AG04450 (cell line): ENCODE data around the gene PLA2G4C. TPM values are rescaled to one million over a fixed set of nuclear protein-coding genes. Genes with fewer than 3 reads are reported as not detected.

Source experiments
- CTCF ChIA-PET: fragments of 300-600, 350-600 bp; formaldehyde crosslinking; extraction: SDS; loops from one replicate; lab custom pipeline; 2022; ENCODE audit warnings: antibody characterized with exemption, inconsistent platforms; lab: Charles Lee
- POLR2A ChIA-PET: fragments of 350-600 bp; formaldehyde crosslinking; extraction: SDS; loops from one replicate; lab custom pipeline; 2021; ENCODE audit warnings: antibody characterized with exemption, inconsistent platforms; lab: Yijun Ruan, JAX
- DNase-seq: peaks from one replicate; pipeline ENCODE4 v3.0.0-alpha.2; 2011; ENCODE audit warnings: low read depth, low spot score
- H3K27ac ChIP-seq: one replicate; pipeline ENCODE4 v1.5.1; 2012; ENCODE audit warnings: low read depth, low read length, control low read depth
- H3K27me3 ChIP-seq: one replicate; pipeline ENCODE4 v1.6.0; 2012; ENCODE audit warnings: low read length; ENCODE audit not compliant: control insufficient read depth, insufficient read depth
- H3K4me3 ChIP-seq: 2 replicates; pipeline ENCODE4 v1.5.1; 2011; ENCODE audit warnings: mild to moderate bottlenecking, low read depth, low read length, control low read depth
- H3K9me3 ChIP-seq: 2 replicates; pipeline ENCODE4 v1.5.1; 2012; ENCODE audit warnings: low read length; ENCODE audit not compliant: control insufficient read depth, insufficient read depth
- polyA plus RNA-seq: library from polyadenylated mRNA; depleted of rRNA; stranded (reverse); fragments of >200 nt; gene quantifications from 2 replicates; pipeline ENCODE4 v1.2.3, GENCODE V29; 2011
- TF ChIP-seq, protein P1 (sequence below): IDR thresholded peaks from 2 replicates; pipeline ENCODE4 v1.5.1; 2011; ENCODE audit warnings: low read depth, low read length, control low read depth, inconsistent platforms

The PLA2G4C gene
- polyA plus RNA-seq, 1 experiment, result 8.0 TPM

DNA sequence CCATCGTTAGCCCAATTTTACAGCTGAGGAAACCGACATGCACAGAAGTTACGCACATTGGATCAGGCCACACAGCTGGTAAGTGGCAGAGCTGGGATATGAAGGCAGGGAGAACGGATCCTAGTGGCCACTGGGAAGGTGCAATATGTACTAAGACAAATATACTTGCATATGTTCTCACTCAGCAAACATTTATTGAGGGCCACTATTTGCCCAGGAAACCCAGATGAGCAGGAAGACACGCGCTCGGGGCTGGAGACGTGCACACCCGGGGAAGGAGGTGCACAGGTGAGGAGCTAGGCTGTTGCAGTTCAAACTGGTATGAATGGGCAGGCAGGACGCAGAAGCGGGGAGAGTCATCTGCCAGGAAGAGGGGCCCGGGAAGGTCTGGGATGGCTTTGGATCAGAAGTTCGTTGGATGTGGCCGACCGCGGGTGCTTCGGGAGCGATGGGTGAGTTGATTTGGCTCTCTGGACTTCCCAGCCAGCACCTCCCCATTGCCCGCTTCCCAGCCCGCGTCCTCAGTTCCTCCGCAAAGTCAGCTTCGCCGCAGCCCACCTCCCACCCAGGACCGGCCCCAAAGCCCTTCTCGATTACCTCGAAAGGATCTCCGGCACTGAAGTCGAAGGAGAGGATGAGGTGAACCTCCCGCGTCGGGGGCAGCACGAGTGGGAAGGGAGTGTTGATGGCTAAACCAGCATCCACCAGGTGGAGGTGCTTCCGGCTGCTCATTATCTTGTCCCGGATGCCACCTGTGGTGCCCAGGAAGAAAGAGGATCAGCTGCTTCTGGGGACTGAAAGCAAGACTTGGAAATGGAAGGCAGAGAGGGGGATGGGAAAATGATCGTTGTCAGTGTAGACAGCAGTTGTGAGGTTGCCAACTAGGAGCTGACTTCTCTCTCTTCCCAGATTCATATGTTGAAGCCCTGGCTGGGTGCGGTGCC is 48.9 kb downstream of the PLA2G4C start:
- no peak overlapping the region for H3K4me3 ChIP-seq
- peaks cover 2% of the 10 kb centered on the region for H3K27me3 ChIP-seq
- CTCF ChIA-PET, result no interaction called here
- no peak overlapping the region for H3K27ac ChIP-seq
- DNase-seq, result no peak
- TF ChIP-seq, protein P1, sequence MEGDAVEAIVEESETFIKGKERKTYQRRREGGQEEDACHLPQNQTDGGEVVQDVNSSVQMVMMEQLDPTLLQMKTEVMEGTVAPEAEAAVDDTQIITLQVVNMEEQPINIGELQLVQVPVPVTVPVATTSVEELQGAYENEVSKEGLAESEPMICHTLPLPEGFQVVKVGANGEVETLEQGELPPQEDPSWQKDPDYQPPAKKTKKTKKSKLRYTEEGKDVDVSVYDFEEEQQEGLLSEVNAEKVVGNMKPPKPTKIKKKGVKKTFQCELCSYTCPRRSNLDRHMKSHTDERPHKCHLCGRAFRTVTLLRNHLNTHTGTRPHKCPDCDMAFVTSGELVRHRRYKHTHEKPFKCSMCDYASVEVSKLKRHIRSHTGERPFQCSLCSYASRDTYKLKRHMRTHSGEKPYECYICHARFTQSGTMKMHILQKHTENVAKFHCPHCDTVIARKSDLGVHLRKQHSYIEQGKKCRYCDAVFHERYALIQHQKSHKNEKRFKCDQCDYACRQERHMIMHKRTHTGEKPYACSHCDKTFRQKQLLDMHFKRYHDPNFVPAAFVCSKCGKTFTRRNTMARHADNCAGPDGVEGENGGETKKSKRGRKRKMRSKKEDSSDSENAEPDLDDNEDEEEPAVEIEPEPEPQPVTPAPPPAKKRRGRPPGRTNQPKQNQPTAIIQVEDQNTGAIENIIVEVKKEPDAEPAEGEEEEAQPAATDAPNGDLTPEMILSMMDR, result no peak
- POLR2A ChIA-PET, result no interaction called here
- H3K9me3 ChIP-seq, result no peaks in the 10 kb centered on the region

DNA sequence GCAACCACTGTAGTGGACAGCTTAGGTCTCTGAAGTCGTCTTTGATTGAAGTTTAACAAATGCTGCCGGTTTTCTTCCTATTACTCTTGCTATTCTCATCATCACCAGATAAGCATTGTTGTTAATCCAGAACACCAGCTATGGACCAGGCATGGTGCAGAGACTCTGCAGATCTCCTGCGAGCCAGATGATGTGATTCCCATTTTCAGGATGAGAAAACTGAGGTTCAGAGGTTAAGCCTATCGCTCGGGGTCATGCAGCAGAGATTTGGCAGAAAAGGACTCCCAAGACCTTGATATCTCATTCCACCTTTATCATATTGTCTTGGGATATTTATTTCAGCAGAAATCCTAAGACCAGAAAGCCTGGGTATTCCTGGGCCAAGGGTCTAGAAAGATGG is 50.2 kb downstream of the PLA2G4C start:
- ChIA-PET POLR2A (no interaction called here), CTCF (no interaction called here)
- TF ChIP-seq, protein P1, result no peak
- H3K9me3 ChIP-seq, result no peaks in the 10 kb centered on the region
- H3K4me3 ChIP-seq, result no peak overlapping the region
- peaks cover 2% of the 10 kb centered on the region for H3K27me3 ChIP-seq
- H3K27ac ChIP-seq, result no peak overlapping the region
- no peak for DNase-seq

DNA sequence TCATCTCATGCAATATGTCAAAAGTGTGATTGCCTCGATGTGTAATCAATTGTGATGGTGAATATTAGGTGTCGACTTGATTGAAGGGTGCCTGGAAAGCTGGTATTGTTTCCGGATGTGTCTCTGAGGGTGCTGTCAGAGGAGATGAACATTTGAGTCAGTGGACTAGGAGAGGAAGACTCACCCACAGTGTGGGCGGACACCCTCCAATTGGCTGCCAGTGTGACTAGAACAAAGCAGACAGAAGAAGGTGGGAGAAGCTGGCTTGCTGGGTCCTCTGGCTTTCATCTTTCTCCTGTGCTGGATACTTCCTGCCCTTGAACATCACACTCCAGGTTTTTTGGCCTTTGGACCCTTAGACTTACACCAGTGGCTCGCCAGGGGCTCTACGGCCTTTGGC is 51.3 kb downstream of the PLA2G4C start:
- no peak overlapping the region for H3K4me3 ChIP-seq
- CTCF ChIA-PET, result no interaction called here
- TF ChIP-seq, protein P1, result no peak
- POLR2A ChIA-PET, result no interaction called here
- H3K27me3 ChIP-seq, result peaks cover 6% of the 10 kb centered on the region
- no peak for DNase-seq
- no peak overlapping the region for H3K27ac ChIP-seq
- H3K9me3 ChIP-seq, result no peaks in the 10 kb centered on the region

DNA sequence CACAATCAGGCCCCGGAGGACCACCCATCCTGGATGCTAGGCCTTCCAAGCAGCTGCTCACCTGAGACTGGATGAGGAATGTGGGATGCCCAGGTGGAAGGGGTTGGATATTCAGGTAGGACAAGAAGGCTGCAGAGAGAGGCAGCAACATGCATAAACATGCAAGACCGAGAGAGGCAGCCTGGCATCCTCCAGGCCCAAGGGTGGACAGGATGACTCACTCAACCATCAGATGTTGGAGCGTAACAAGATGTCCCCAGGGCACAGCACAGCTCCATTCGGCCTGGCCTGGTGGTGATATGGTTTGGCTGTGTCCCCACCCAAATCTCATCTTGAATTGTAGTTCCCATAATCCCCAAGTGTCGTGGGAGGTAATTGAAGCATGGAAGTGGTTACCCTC is 56.8 kb downstream of the PLA2G4C start:
- DNase-seq, result no peak
- H3K4me3 ChIP-seq, result no peak overlapping the region
- ChIA-PET POLR2A (no interaction called here), CTCF (no interaction called here)
- no peak overlapping the region for H3K27ac ChIP-seq
- TF ChIP-seq, protein P1, result no peak
- peaks cover 5% of the 10 kb centered on the region; the same call in 1 of the 2 replicates for H3K9me3 ChIP-seq
- peaks cover 5% of the 10 kb centered on the region for H3K27me3 ChIP-seq

DNA sequence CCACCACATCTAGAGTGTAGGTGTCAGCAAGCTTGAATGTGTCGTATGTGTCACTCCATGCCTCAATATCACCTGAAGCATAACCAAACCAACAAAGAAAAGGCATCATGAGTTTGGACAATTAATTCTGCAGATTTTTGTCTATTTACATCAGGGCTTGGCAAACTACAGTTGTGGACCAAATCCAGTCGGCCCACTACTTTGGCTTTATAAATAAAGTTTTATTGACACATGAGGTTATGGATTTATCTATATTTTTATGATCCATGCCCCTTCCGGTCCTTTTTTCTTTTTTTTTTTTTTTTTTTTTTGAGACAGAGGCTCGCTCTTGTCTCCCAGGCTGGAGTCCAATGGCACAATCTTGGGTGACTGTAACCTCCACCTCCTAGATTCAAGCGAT is 57.5 kb downstream of the PLA2G4C start:
- H3K9me3 ChIP-seq, result peaks cover 5% of the 10 kb centered on the region; the same call in 1 of the 2 replicates
- no peak overlapping the region for H3K4me3 ChIP-seq
- H3K27me3 ChIP-seq, result peaks cover 7% of the 10 kb centered on the region
- DNase-seq, result no peak
- ChIA-PET CTCF (no interaction called here), POLR2A (no interaction called here)
- no peak overlapping the region for H3K27ac ChIP-seq
- TF ChIP-seq, protein P1, result no peak
